GM13976 (cell line): ENCODE data around the gene PLEKHG1.

Source experiments
- DNase-seq: peaks from one replicate; pipeline ENCODE4 v3.0.0; 2012; ENCODE audit warnings: low spot score
- CTCF ChIP-seq: IDR thresholded peaks from 2 replicates; pipeline ENCODE4 v1.5.1; 2012; ENCODE audit warnings: borderline replicate concordance, mild to moderate bottlenecking; ENCODE audit not compliant: insufficient read depth; ENCODE audit errors: extremely low read depth, missing control alignments, control extremely low read depth
- in situ Hi-C: fragments of 300-500 bp; cut with MboI; formaldehyde crosslinking; loops from one replicate; pipeline ENCODE4 v1.12.0; 2022; ENCODE audit warnings: low sequenced_read_pairs, mixed read lengths, inconsistent platforms; ENCODE audit not compliant: unreplicated experiment

The PLEKHG1 gene

GRCh38 chr6:150631283-150631983 lies 31.7 kb downstream of the PLEKHG1 start:
- DNase-seq = peak; percentile 27
- TF ChIP-seq CTCF = no peak
- in situ Hi-C loops = no loop called here

DNA sequence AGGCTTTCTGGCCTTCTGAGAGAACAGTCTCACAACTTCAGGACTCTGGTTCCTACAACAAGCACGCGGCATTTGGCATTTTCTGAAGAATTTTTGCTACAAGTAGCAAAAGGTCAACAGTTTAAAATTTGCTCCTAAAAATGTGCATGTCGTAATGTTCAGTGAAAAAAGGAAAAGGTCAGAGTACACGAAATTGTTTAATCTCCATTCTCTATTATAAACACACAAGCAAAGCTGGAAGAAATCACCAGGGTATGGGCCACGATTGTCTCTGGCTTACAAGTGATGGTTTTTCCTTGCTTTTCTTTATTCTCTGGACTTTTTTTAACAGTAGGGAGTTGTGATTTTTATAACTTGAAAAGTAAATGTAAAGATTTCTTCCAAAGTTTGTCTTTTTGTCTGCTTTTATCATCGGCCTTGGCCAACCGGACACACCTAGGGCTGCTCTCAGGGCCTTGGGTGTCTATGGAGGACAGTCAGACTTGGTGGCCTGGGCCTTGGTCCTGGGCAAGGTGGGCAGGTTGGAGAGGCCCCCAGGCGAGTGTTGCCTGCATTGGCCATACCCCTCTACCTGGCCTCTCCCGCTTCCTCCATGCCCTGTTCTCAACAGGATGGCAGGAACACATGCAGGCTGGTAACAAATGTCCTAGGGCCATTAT lies 32.4 kb downstream of the PLEKHG1 start:
- in situ Hi-C loops = no loop called here
- no peak for TF ChIP-seq CTCF
- DNase-seq = no peak

- TF ChIP-seq CTCF = no peak
- peak; percentile 63 for DNase-seq
- in situ Hi-C loops = no loop called here
These were observed 33.2 kb downstream of the PLEKHG1 start for GRCh38 chr6:150632785-150633485.

- TF ChIP-seq CTCF = no peak
- no peak for DNase-seq
- in situ Hi-C loops = no loop called here
These were observed 33.8 kb downstream of the PLEKHG1 start for GRCh38 chr6:150633486-150633834.

- in situ Hi-C loops = no loop called here
These were observed 34.7 kb downstream of the PLEKHG1 start for GRCh38 chr6:150634176-150634963.

DNA sequence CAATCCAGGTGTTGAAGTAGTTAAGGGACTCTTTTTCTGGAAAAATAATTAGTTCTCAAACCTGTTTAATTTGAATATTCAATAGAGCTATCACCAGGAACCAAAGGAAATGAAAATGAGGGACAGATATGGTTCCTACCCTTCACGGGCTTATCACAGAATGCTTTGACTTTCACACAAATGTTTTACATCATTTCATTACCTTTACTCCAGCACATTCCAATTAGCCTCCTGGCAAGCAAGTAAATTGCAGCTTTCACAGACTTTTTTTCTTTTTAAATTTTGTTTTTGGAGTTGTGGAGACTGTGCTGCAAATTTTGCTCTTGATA lies 35.2 kb downstream of the PLEKHG1 start:
- in situ Hi-C loops = no loop called here
- TF ChIP-seq CTCF = no peak
- DNase-seq = no peak

More at GRCh38 chr6:150634176-150634963, 34.7 kb downstream of the PLEKHG1 start:
- no peak for TF ChIP-seq CTCF
- no peak for DNase-seq
